GM21381 (cell line): ENCODE measurements around the gene GAPDHS.

ENCODE experiments used
- ATAC-seq: cut with Tn5 transposase; IDR thresholded peaks from one replicate; pipeline ENCODE4 v1.9.1; 2021; ENCODE audit warnings: mild to moderate bottlenecking, moderate library complexity; ENCODE audit not compliant: unreplicated experiment

GAPDHS gene

DNA sequence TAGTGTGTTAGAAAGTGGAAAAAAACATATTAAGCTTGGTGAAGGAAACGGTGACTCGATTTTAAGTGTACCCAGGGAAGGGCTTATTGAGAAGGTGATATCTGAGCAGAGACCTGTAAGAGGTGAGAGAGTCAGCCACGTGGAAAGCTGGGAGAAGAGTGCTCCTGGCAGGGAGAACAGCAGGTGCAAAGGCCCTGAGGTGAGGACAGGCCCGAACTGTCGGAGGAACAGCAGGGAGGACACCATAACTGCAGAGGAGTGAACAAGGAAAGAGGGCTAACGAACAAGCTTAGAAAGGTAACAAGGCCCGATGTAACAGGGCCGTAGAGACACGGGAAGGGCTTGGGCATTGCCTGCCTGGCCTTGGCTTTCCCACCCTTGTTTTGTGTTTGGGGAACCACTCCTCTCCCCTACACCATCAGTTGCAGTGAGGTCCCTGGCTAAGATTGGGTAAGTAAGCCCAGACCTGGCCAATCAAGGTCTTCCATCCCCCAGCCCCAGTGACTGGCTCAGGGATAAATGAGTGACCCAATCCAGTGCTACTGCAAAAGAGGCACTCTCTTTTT lies 22.9 kb downstream of the GAPDHS start:
- no peak for ATAC-seq

GRCh38 chr19:35556846-35557538 lies 23.7 kb downstream of the GAPDHS start:
- ATAC-seq = no peak

DNA sequence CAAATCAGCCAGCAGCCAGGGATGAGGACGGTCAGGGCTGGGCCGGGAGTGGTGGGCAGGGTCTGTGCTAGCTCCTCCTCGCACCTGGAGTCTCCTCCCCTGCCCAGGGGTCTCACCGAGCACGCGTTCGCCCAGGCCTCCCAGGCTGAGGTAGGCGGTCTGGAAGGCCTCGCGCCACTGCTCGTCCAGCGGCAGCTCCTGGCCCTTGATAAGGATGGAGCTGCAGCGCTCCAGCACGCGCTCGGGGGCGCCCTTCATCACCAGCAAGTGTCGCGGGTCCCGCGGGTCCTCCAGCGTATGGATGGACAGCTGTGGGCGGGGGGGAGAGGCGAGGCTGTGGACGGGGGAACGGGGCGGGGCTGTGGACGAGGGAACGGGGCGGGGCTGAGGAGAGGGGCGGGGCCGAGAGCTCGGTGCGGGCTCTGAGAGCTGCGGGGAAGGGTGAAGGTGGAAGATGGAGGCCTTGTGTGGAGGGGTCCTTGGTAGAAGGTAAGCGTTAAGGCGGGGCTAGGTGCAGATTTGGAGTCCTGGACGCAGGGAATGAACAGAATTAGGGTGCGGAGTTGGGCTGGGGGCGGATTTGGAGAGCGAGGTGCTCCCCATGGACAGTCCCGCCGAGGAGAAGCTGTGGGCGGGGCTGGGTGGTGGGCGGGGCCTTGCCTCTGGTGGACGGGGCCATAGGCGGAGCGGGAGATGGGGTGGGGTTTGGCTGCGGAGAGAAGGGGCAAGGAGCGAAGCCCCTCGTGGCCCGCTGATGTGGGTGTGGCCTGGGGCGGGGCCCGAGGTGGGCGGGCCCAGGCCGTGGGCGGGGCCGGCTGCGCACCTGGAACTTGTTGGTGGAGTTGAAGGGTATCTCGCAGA lies 24.5 kb downstream of the GAPDHS start:
- ATAC-seq = no peak

- no peak for ATAC-seq
These were observed 25.4 kb downstream of the GAPDHS start for GRCh38 chr19:35558400-35559280.

DNA sequence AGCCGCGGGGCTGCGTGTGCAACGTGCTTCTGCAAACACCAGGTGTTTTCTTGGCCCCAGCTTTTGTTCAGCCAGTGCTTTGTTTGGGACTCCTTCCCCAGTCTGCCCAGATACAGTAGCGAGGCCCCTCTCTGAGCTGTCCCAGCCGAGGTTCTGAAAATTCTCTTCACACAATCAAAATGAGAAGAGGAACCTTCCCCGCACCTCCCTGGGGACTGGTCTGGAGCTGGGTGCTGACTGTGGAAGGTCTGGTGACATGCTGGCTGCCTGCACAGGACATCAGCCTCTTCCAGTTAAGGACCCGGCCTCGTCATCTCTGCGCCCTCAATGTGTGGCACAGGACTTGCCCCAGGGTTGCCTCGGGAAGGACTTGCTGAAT lies 26.0 kb downstream of the GAPDHS start:
- ATAC-seq = no peak

DNA sequence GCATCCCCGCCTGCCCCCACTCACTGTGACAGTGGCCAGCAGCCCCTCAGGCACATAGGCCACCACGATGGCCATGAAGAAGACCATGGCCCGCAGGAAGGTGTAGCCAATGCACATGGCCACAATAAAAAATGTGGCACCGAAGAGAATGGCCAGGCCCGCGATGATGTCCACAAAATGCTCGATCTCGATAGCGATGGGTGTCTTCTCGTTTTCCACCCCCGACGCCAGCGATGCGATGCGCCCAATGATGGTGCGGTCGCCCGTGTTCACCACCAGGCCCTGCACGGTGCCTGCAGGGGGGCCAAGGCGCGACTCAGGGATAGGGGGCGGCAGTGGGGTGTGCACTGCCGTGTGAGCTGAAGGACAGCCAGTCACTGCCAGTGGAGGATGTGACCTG lies 26.5 kb downstream of the GAPDHS start:
- no peak for ATAC-seq

GRCh38 chr19:35560271-35560670 lies 27.0 kb downstream of the GAPDHS start:
- ATAC-seq = no peak

DNA sequence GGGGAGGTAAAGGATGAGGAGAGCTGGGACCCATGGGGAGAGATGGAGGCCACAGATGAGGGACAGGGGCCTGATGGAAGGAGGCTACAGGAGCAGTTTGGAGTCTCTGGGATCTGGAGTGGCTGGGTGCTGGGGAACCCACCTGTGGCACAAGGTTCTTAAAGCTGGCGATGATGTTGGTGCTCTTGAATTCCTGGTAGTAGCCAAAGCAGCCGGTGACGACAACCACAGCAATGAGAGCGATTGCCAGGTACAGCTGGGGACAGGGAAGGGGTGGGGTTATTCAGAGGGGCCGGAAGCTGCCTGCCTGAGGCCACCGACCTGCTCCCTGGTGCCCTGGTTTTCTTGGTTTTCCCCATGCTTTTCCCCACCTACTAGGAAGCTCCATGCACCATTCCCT lies 27.4 kb downstream of the GAPDHS start:
- no peak for ATAC-seq

DNA sequence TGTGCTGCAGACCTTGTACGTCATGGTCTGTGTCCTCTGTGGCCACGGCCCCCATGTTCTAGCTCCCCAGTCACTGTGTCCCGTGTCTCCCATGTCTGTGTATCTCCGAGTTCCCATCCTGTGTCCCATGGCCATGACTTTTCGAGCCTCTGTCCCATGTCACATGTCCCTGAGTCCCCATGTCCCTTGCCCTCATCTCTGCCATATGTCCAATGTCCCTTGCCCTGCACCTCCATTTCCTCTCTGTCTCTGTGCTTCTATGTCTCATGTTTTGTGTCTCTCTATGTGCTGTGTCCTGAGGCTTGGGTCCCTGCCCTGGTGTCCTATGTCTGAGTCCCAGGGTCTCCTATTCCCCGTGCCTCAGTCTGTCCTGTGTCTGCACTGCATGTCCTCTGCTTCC lies 28.2 kb downstream of the GAPDHS start:
- ATAC-seq = no peak

DNA sequence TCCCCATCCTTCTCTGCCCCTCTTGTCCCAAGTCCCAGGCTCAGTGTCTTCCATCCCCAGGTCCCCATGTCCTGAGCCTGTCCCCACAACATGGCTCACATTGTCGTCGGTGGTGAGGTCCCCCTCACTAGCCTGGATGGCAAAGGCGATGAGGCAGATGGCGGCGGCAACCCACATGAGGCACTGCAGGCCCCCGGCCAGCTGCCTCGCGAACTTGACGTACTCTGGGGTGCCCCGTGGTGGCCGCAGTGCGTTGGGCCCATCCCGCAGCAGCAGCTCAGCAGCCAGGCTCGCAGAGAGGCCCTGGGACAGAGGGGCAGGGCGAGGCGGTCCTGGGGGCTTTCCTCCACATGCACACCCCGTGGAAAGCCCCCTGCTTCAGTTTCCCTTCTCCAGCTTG lies 29.1 kb downstream of the GAPDHS start:
- no peak for ATAC-seq

DNA sequence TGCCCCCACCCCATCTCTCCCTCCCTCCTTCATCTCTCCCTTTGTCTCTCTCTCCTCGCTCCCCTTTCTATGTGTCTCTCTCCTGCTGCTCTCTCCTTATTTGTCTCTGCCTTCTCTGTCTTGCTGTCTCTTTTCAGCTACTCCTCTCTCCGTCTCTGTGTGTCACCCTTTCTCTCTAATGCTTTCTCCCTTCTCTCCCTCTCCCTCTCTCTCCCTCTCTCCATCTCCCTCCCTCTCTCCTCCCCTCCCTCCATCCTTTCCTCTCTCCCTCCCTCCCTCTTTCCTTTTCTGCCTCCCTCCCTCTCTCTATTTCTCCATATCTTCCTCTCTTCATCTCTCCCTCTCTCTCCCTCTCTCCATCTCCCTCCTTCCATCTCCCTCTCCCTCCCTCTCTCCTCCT lies 29.5 kb downstream of the GAPDHS start:
- ATAC-seq = no peak

GRCh38 chr19:35563207-35563829 lies 30.1 kb downstream of the GAPDHS start, which contains the start of gene ATP4A:
Gene ATP4A (minus strand): TSS chr19:35563658. CDS start chr19:35563629, 29 bp downstream.
- no peak for ATAC-seq

- ATAC-seq = no peak
These were observed 32.0 kb downstream of the GAPDHS start for GRCh38 chr19:35565016-35565856.

DNA sequence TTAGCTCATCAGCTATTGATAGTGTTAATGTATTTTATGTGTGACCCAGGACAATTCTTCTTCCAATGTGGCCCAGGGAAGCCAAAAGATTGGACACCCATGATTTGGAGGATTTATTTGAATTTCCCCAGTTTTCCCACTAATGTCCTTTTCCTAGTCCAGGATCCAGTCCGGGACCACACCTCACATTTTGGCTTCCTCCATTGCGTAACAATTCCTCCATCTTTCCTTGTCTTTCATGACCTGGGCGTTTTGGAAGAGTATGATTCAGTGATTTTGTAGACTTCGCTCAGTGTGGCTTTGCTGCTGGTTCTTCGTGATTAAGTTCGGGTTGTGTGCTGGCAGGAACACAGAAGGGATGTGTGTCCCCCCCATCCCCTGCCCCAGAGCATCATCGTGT lies 33.5 kb downstream of the GAPDHS start:
- no peak for ATAC-seq

- ATAC-seq = no peak
These were observed 36.1 kb downstream of the GAPDHS start for GRCh38 chr19:35569281-35569781.

DNA sequence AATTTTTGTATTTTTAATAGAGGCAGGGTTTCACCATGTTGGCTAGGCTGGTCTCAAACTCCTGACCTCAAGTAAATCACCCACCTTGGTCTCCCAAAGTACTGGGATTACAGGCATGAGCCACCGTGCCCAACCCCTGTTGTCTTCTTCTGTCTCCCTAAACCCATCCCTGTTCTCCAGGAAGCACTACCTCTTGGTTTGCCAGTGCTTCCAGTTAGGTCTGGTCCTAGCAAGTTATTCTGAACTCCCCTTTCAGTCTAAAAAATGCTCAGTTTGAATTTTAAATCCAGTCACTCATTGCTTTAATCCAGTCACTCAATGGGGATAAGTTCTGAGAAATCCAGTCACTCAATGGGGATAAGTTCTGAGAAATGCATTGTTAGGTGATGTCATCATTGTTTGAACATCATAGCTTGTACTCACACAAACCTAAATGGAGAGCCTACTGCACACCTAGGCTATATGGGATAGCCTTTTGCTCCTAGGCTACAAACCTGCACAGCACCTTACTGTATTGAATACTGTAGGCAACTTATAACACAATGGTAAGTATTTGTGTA lies 38.2 kb downstream of the GAPDHS start:
- no peak for ATAC-seq

GRCh38 chr19:35577918-35578317 lies 44.7 kb downstream of the GAPDHS start:
- no peak for ATAC-seq

DNA sequence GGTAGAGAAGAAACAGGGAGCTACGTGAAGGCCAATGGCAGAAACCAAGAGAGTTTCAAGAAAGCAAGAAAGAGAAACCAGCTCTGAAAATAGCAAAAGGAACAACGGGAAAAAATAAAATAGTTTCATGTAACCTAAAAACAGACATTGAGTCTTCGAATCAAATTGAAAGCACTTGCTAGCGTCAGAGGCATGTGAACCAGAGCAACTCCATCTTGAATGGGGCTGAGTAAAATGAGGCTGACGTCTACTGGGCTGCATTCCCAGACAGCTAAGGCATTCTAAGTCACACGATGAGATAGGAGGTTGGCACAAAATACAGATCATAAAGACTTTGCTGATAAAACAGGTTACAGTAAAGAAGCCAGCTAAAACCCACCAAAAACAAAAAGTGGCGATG lies 45.5 kb downstream of the GAPDHS start:
- no peak for ATAC-seq

GRCh38 chr19:35582760-35583159 lies 49.5 kb downstream of the GAPDHS start:
- no peak for ATAC-seq
